Stimulated activated CD4-positive, alpha-beta T cell treated with anti-CD3 and anti-CD28 coated beads, Interleukin-2, amount 100 ng/mL, for 24 hours (primary cell): ENCODE results near the gene SLC6A13.
"Not testable (repeated sequence)": the region's sequence is repeated elsewhere in the genome, so short reads cannot be mapped to it uniquely, and the experiment has no call there.

Experiments
- DNase-seq, 2 donors: peaks; one replicate each; pipeline ENCODE4 v3.0.0-alpha.2; 2020

Gene SLC6A13

DNA sequence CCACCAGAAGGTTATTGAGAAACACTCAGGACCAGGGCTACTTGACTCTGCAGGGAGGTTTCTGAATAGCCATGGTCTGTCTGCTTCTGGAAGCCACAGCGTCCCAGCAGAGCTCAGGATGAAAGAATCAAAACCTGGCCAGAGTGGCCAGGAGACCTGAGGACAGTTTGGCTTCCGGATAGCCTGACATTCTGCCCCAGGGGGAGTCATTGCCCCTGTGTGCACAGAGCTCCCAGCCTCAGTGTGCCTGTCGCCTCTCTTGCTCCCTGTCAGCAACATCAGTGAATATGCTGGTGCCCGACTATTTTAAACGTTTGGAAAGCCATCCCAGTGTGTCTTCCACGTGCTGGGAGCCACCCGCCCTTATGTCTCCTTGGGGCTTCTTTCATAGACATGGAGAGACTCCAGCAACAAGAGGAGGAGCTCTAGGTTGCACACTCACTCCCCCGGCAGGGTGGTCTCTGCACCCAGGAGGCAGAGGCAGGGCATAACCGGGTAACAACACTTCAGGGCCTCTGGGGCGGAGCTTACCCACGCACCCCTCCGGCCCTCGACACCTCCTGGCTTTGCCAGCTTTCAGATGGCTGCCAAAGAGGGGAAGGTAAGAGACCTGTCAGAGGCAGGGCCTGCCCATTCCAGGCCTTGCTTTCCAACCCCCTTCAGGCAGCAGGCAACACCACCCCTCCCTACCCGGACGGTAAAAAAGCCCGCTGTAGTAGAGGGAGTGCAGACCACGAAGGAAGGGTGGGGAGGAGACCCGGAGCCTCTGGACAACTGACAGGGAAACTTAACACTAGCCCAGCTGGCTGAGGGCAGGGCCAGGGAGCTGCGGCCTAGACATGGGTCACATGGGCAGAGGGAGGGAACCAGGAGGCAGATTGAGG is 29.7 kb downstream of the SLC6A13 start:
- DNase-seq = no peak

DNA sequence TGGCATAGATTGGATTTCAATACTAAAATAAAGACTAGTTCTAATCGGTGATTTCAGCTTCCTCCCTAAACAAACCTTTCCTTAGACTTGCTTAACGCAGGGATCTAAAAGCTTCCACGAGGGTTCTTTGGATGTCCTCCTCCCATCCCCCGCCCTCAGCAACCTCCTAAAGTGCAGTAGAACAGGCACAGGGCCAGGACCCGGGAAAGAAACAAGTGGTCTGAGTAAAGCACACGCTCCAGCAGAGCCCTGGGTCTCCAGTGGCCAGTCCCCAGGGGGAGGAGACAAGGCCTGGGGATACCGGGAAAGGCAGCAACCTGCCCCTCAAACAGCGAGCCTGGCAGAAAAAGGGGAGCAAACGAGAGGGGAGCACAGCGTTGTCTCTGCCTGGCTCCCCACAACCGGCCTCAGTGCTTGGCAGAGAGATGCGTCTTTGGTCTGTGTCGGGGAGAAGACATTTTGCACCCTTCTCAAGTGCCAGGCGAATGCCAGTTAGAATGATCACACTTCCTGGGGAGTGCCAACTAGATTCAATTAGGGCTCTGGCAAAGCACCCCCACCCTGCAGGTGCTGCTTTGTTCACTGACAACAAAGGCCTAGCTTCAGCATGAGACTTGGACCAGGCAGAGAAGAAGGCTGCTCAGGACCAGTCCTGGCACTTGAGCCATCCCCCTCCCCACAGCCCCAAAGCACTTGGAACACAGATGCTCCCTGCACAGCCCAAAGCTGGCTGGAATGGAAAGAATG is 31.5 kb downstream of the SLC6A13 start:
- no peak for DNase-seq

DNA sequence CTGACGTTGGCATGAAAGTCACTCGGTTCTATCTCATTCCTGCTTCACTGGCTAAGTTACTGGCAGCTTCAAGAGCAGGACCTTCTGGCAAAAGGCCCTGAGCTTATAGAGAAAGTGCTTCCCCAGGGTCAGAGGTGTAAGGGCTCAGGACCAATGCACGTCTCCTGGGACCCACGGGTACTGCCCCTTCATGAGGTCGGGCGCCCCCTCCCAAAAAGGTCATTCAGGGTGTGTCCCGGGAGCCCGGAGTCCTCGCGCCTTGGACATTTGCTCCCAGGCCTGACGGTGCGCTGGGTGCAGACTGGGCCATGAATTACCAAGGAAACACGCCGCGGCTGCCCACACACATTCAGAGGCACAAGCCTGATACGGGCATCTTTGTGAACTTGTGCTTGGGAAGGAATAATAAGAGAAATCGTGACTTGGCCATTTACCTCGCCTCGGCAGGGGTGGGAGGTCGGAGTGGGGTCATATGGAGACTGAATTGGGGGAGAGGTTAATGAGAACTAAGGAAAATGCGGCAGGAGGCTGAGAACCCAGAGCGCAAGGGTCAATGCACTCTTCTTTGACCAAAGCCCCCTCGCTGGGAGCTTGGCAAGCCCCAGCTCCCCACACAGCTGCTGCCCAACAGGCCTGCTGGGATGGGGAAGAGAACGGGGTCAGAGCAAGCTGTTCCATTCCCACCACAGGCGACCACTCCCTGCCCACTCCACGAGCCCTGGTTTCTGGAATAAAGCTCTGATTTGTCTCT is 33.0 kb downstream of the SLC6A13 start:
- no peak for DNase-seq

DNA sequence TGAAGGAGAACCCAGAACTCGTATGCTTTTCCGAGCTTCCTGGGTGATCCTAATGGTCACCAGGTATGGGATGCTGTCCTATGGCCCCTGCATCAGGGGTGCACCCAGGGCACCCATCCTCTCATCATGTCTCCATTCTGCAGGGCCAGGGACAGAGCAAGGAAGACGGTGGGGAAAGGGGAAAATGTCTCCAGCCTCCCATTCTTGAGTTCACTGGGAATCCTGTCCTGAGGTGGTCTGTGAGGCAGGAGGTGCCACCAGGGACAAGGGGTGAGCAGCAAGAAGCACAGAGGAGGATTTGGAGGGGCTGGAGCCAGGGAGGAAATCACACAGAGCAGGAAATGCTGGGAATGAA is 33.8 kb downstream of the SLC6A13 start:
- no peak for DNase-seq

DNA sequence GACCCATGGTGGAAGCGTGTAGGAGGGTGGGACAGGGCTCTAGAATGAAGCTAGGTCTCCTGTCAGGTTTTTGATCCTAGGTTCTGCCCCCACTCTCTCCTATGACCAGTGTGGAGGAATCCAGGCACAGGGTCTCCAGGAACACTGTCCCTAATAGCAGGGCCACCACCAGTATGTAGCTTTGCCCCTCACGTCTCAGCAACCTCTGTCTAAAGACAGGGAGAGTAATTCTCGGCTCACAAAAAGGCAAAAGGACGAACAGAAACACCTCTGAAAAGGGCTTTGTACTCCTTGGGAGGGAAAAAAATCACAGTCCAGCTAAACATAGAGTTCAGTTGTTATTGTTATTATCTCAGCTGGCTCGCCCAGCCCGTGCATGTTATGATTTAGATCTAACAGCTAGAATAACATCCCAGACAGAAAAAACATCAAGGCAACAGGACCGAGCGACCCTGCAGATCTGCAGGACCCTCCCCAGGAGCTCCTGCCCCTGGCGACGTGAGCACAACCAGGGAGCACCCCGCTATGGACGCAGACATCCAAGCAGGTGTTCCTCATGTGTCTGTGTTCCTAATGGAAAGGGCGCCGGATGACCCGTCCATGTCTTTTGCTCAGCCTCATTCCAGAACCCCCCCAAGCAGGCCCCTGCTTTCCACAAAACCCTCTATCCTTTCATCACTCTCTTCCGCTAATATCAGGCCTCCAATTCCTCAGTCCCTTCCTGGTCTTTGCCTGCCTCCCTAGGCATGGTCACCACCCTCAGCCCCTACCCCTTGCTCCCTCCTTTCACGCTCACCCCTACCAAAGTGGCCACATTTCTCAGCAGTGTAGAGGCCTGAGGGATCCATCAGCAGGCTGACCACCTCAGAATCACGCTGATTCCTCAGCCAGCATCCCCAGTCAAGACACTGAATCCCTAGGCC is 34.5 kb downstream of the SLC6A13 start:
- DNase-seq = no peak

DNA sequence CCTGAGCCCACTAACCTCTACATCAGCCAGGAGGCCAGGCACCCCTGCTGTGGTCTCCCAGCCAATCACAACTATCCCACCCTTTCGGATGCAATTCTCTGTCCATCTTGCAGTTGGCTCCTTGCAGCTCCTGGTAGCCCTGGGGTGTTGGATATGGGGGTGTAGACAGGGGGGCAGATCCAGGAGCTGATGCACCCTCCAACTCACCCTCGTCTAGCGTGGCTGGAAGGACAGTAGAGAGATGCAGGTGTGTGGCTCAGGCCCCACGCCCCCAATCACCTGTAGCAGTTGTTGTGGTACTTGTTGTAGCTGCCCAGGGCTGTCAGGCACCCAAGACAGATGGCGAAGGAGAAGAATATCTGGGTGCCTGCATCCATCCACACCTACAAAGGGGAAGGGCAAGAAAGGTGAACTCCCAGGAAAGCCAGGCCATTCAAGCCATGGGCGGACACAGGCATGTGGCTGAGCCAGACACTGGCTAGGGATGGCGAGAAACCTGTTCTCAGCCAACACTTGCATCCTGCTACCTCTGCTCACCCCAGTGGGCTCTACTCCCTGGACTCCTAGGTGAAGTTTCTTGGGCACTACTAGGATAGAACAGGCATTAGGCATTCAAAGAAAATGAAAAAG is 35.2 kb downstream of the SLC6A13 start:
- no peak for DNase-seq

DNA sequence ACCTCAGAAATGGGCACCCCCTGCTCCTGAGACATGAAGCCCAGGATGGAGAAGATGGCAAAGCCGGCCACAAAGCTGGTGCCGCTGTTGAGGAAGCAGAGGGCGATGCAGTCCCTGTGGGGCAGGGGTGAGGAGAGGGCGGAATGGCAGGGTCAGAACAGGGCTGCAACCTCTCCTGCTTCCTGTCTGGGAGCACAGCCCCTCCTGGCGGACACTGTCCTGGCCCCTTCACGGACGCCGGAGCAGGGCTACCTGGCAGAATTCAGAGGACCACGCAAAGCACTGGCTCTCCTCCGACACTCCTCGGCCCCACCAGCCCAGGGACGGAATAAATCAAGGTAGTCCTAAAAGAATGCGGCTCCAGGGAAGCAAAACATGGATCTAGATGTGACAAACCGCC is 36.2 kb downstream of the SLC6A13 start:
- no peak for DNase-seq

DNA sequence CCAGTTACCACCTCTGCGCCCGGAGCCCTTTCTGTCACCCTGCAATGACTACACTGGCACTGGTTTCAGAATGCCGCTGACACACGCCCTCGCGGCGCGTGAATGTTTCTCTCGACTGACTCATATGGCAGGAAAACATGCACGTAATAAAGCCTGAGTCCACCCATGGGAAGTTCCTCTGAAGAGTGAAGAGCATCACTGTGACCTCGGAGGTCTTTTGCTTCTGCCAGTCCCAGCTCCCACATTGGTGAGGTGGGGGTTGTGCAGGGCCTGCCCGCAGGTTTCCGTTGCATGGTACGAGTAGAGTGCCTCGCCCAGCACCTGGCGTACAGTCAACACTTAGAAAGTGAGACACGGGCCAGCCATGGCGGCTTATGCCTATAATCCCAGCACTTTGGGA is 37.6 kb downstream of the SLC6A13 start:
- DNase-seq = no peak

DNA sequence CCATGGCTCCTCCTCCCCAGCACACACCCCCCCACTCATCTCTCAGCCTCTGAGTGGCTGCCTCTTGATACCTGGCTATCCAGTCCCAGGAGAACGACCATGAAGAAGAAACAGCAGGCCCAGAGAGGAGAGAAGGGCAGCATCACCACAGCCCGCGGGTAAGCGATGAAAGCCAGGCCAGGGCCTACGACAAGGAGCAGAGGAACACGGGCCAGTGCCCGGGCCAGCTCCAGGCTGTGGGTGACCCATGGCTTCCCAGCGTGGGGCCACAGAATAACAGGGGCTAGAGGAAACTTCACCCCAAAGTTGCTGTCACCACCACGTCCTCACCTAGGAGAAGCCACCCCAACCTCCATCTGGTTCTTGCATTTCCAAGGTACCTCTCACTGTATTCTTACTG is 38.3 kb downstream of the SLC6A13 start:
- DNase-seq = no peak

DNA sequence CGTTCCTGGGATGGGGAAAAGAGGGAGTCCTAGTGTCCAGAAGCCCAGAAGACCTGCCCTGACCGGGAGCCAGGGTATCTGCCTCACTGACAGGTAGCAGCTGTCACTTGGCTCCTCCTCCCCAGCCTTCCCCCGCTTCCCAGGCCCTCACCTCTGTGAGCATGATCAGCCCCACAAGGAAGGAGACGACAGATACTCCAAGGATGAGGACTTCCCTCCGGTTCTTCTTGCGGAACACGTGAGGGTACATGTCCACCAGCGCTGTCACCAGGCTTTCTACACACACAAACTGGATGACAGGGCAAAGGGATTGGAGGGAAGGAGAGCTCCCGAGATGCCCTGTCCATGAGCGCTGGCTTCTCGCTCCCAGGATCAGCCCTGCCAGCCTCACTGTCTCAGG is 38.8 kb downstream of the SLC6A13 start:
- no peak for DNase-seq

DNA sequence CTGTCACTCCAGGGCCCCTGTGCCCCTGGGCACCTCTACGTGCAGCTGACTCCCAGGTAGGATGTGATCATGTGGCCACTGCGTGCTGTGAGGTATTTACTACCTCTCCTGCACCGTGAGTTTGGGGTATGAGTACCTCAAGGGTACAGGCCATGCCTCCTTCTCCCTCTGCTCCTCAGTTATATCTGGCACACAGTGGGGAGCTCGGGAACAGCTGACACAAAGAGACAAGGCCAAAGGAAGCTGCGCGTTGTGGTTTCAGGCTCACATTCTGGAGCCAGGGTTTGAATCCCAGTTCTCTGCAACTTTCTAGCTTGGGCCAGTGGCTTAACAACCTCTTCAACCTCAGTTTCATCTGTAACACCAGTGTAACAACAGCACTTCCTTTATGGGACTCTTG is 40.9 kb downstream of the SLC6A13 start:
- DNase-seq = no peak

DNA sequence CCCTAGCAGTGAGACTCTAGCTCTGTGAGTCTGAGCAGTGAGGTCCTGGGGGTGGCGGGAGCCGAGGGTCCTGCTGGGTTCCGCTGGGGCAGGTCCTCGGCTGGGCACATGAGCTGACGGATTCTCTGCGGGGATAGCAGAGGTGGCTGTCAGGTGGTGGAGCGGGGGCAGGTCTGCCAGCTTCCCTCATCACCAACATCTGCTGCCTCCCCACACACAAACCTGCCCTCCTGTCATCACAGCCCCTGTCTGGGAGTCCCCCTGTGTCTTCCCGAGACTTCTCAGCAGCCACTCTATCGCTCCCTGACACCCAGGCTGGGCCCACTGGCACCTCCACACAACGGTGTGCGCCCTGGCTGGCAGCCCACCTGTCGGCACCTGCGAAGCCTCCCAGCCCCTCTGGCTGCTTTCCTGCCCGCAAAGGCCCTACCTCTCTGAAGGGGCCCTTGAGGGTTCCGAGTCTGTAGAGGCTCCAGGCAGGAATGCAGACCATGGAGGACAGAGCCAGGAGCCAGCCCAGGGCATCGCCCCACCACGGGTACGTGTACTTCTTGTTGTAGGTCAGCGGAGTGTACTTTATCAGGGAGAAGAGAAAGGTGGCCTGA is 41.6 kb downstream of the SLC6A13 start:
- DNase-seq = no peak

DNA sequence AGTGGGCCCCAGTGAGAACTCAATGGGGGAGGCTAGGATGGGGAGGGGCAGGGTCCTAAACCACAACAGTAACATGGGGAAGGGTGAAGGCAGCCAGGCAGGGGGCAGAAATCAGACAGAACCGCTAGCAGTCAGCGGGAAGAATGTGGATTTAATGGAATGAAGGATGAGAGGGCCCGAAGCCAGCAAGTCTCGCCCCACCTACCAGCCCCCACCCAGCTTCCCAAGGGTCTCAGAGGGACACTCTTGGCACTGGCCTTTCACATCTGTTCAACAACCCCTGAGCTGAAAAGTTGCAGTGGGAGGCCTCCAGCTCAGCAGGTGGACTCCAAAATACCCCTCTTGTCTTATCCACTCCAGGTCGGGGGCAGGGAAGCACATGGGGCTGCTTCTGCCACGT is 42.1 kb downstream of the SLC6A13 start:
- no peak for DNase-seq

DNA sequence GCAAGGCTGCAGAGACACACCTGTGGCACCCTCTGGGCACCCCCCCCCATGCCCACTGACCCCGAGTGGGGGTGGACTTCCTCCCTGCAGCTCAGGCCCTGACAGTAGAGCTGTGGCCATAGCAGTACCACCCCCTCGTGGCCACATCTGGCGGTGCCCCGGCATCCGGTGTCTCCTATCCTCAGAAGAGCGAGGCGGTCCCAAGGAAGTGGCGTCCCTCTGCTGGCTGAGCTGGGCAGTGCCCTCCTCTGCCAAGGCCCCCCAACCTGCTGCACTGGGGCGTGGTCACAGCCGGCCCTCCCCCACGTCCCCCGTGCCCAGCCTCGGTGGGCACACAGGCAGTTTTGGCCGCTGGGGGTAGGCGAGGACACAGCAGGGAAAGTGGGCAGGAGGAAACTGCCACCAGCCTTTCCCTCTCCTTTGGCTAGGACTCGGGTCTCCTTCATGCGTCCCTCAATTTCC is 42.7 kb downstream of the SLC6A13 start:
- DNase-seq = peak; percentile 53 to 78

DNA sequence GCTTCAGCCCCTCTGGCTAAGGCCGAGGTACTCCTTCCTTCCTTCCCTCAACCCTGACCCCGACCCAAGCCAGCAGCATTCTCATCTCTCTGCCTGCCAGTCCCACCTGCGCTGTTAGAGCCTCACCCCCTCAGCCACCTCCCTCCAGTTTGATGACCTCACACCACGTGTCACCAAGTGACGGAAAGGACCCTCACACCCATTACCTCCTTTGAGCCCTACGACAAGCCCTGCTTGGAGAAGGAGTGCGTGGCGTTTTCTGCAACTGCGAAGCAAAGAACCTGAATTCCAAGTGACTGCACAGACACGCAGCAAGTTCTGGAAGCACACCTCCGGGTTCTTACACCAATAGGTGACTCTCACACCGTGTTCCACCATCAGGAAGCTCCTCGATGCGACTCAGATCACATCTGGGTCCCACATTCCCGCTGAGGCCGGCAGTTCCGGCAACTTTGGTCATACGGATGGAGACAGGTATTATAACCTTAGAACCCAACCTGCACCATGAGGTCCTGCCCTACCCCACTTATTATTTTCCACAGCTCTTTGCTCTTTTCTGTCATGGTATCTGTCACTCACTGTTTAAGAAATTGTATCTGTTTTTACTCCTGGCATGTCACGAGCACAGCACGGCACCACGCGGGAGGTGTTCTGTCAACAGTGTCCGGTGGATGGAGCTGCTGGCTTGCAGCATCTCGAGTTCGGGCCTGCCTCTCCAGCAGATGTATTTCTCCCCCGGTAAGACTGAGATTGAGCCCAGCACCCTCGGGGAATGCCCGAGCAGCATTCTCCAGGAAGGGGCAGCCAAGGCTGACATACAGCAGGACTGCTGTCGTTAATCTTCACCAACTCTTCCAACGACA is 43.7 kb downstream of the SLC6A13 start:
- DNase-seq = no peak

DNA sequence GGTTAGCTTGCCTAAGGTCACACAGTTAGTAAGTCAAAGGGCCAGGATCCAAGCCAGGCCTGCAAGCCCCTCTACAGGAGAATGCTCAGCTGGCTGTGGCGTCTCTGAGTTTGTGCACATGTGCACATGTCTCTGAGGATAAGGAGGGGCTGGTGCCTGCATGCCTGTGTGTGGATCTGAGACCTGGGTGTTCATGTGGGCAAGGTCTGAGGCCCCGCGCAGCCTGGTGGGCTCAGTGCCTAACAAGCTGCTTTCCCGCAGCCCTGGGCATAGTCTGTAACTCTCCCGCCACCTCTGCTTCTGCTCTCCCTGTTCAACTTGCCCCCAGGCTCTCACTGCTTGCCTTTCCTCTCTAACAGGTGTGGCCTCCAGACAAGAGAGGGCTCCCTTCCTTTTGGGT is 44.4 kb downstream of the SLC6A13 start:
- no peak for DNase-seq

DNA sequence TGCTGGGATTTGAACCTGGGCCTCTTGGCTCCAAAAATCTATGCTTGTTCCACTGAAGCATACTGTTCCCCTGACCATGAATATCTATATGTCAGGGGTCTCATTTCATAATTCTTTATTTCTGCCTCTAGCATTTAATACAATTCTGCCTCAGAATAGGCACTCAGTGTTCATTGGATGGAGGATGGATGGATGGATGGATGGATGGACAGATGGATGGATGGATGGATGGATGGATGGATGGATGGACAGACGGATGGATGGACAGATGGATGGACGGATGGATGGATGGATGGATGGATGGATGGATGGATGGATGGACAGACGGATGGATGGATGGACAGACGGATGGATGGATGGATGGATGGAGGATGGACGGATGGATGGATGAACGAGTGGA is 45.6 kb downstream of the SLC6A13 start:
- not testable (repeated sequence) for DNase-seq

DNA sequence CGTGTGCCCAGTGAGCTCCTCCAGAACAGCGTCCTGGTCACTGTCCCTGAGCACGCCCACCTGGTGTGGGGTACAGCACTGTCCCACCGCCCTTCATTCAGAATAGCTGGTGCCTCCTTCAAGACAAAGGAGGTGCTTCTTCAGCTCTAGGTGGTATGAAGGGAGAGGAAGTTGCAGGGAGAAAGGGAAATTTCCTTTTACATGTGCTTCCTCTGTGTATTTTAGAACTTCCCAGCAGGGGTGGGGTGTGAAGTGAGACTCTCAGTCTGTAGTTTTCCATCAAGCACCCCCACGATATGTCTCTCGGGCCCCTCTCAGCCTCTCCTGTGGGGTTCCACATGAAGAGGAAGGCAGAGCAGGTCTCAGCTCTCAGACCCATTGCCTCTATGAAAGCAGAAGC is 47.5 kb downstream of the SLC6A13 start:
- no peak for DNase-seq

DNA sequence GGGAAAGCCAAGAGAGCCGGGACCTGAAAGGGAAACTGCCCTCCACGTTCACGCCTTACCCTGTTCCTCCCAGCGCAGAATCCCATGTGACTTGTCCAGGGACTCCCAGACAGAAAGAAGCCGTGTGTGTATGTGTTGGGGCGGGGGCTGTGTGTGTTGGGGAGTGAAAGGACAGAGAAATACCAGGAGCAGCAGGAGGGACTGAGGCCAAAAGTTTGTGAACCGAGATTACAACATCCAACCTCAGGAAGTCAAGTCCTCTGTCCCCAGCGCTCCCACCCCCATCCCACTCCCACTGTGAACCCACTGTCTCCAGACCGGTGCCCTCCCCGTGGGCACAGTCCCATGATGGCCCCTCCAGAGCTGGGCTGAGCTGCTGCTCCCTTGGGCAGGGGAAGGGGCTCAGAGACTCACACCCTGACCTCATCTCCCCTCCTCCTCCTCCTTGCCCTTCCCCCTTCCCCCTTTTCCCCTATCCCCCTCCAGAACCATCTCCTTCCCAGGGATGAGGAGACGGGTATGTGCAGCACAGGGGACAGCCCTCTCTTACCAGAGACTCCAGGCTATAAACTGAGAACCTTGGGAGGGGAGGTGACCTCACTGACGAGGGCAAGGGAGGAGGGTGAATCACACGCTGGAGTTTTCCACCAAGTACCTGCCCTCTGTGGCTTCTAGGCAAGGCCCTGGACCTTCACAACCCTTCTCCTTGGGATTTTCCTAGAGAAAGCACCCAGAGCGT is 48.5 kb downstream of the SLC6A13 start, which contains the start of gene SLC6A12:
TSS of gene SLC6A12 (minus strand) at position 155 of the 739 bp plus-strand sequence. CDS start 4,171 bp downstream, outside the sequence.
- DNase-seq = no peak

DNA sequence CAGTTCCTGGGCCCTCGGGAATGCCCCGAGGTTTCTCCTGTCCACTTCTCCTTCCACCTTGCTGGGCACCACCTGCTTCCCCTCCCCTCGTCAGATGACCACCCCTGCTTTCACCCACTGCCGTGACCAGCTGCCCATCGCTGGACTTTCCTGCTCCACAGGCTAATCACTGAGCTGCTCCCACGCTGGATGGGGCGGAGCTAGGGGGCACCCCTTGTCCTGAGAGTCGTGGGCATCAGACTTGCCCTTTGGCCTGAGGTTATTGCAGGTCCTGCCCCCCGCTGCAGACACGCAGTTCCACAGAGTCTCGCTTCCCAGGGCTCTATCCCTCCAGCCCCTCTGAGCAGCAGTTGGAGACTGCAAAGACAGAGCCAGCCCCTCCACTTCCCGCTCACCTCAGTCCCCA is 49.1 kb downstream of the SLC6A13 start:
- DNase-seq = no peak
